Measurements from ENCODE around the gene FDXR. TPM values are rescaled to one million over a fixed set of nuclear protein-coding genes. Genes with fewer than 3 reads are reported as not detected.

FDXR gene
- 7.4 and 25.3 TPM in 2 replicates for total RNA-seq (ENCODE audit: low replicate concordance)

- TF ChIP-seq EZH2 (IDR thresholded peaks at IDR 0.05): no peak
- TF ChIP-seq CTCF (IDR thresholded peaks at IDR 0.05): no peak
- TF ChIP-seq EZH2phosphoT487 (IDR thresholded peaks at IDR 0.05): no peak
- Histone ChIP-seq H3K27me3 (no peaks in the 10 kb centered on the region), H3K9ac (peak within 1 kb of the TSS; percentile 82), H3K4me2 (peak within 1 kb of the TSS; percentile 96), H3K4me3 (peak within 1 kb of the TSS; percentile 77), H3K79me2 (ENCODE audit: low read depth) (no peaks in the 10 kb centered on the region), H2AFZ (replicated peaks) (peak within 1 kb of the TSS; percentile 66), H3K36me3 (no peaks in the 10 kb centered on the region), H4K20me1 (ENCODE audit: low read depth) (no peaks in the 10 kb centered on the region), H3F3A (ENCODE audit: low read depth) (peaks cover 5% of the 10 kb centered on the region), H3K27ac (no peak within 1 kb of the TSS), H3K9me3 (ENCODE audit: low read depth) (no peaks in the 10 kb centered on the region), H3K4me1 (peaks cover 5% of the 10 kb centered on the region)
- Mint-ChIP-seq H3K9me3 (no peaks in the 10 kb centered on the region), H3K27ac (peak within 1 kb of the TSS; percentile 67), H3K27me3 (ENCODE audit: insufficient read depth, low read depth) (peaks cover 15% of the 10 kb centered on the region), H3K36me3 (no peaks in the 10 kb centered on the region), H3K4me3 (peak within 1 kb of the TSS; percentile 89), H3K4me1 (peaks cover 15% of the 10 kb centered on the region)
- DNase-seq (ENCODE audit: low spot score): no peak
Measured at GRCh38 chr17:74872313-74873036, at the start of gene FDXR. Gene FDXR (minus strand): TSS chr17:74872994. CDS start chr17:74872944, 50 bp downstream.

GRCh38 chr17:74922172-74922571 is 49.4 kb upstream of the FDXR start:
- H3K9me3 Mint-ChIP-seq: no peaks in the 10 kb centered on the region
- no peaks in the 10 kb centered on the region for H3K36me3 Mint-ChIP-seq
- no peaks in the 10 kb centered on the region for H3F3A ChIP-seq (ENCODE audit: low read depth)
- peaks cover 59% of the 10 kb centered on the region for H3K27me3 ChIP-seq
- H3K9me3 ChIP-seq (ENCODE audit: low read depth): no peaks in the 10 kb centered on the region
- H3K27ac ChIP-seq: no peak overlapping the region
- TF ChIP-seq EZH2phosphoT487 (IDR thresholded peaks at IDR 0.05) (no peak), EZH2 (IDR thresholded peaks at IDR 0.05) (no peak), CTCF (IDR thresholded peaks at IDR 0.05) (no peak)
- no peaks in the 10 kb centered on the region for H3K79me2 ChIP-seq (ENCODE audit: low read depth)
- no peak overlapping the region for H3K4me2 ChIP-seq
- H3K4me1 Mint-ChIP-seq: peaks cover 13% of the 10 kb centered on the region
- no peak overlapping the region for H3K9ac ChIP-seq
- no peak overlapping the region for H2AFZ ChIP-seq (replicated peaks)
- no peak overlapping the region for H3K4me3 ChIP-seq
- DNase-seq (ENCODE audit: low spot score): no peak
- peaks cover 21% of the 10 kb centered on the region for H3K4me1 ChIP-seq
- H3K27ac Mint-ChIP-seq: no peak overlapping the region
- H3K36me3 ChIP-seq: no peaks in the 10 kb centered on the region
- peaks cover 3% of the 10 kb centered on the region for H4K20me1 ChIP-seq (ENCODE audit: low read depth)
- H3K4me3 Mint-ChIP-seq: peak overlapping the region; percentile 70
- peaks cover 41% of the 10 kb centered on the region for H3K27me3 Mint-ChIP-seq (ENCODE audit: insufficient read depth, low read depth)

GRCh38 chr17:74921769-74922168 is 49.0 kb upstream of the FDXR start:
- Mint-ChIP-seq H3K27ac (no peak overlapping the region), H3K9me3 (no peaks in the 10 kb centered on the region), H3K36me3 (no peaks in the 10 kb centered on the region), H3K4me3 (no peak overlapping the region), H3K4me1 (peaks cover 16% of the 10 kb centered on the region), H3K27me3 (ENCODE audit: insufficient read depth, low read depth) (peaks cover 42% of the 10 kb centered on the region)
- H4K20me1 ChIP-seq (ENCODE audit: low read depth): peaks cover 3% of the 10 kb centered on the region
- no peaks in the 10 kb centered on the region for H3K79me2 ChIP-seq (ENCODE audit: low read depth)
- no peaks in the 10 kb centered on the region for H3F3A ChIP-seq (ENCODE audit: low read depth)
- peaks cover 21% of the 10 kb centered on the region for H3K4me1 ChIP-seq
- no peak overlapping the region for H2AFZ ChIP-seq (replicated peaks)
- TF ChIP-seq EZH2phosphoT487 (IDR thresholded peaks at IDR 0.05): no peak
- TF ChIP-seq CTCF (IDR thresholded peaks at IDR 0.05): no peak
- H3K36me3 ChIP-seq: no peaks in the 10 kb centered on the region
- no peak overlapping the region for H3K4me3 ChIP-seq
- peaks cover 55% of the 10 kb centered on the region for H3K27me3 ChIP-seq
- no peak overlapping the region for H3K4me2 ChIP-seq
- DNase-seq (ENCODE audit: low spot score): no peak
- no peaks in the 10 kb centered on the region for H3K9me3 ChIP-seq (ENCODE audit: low read depth)
- H3K27ac ChIP-seq: no peak overlapping the region
- no peak overlapping the region for H3K9ac ChIP-seq

All from neural progenitor cell (in vitro differentiated cells).